NCI-H345 (cell line): Measurements from ENCODE around the gene ZIK1.

Experiments used
- DNase-seq: peaks from one replicate; lab custom pipeline; 2025; lab: John Stamatoyannopoulos, UW

Gene ZIK1

GRCh38 chr19:57583521-57584416 is at the start of gene ZIK1:
TSS of gene ZIK1 (plus strand) at chr19:57584145. CDS start at chr19:57584357, 212 bp downstream.
- peak; percentile 93 for DNase-seq

GRCh38 chr19:57537953-57538547 is 45.9 kb upstream of the ZIK1 start:
- no peak for DNase-seq

- no peak for DNase-seq
Observed at GRCh38 chr19:57546513-57546912, 37.4 kb upstream of the ZIK1 start.

GRCh38 chr19:57552432-57552831 is 31.5 kb upstream of the ZIK1 start:
- no peak for DNase-seq

- DNase-seq: no peak
Observed at GRCh38 chr19:57557659-57558058, 26.3 kb upstream of the ZIK1 start.

GRCh38 chr19:57558525-57558924 is 25.4 kb upstream of the ZIK1 start:
- no peak for DNase-seq

GRCh38 chr19:57559008-57559403 is 24.9 kb upstream of the ZIK1 start:
- DNase-seq: no peak

- peak; percentile 79 for DNase-seq
Observed at GRCh38 chr19:57559404-57560025, 24.4 kb upstream of the ZIK1 start, which contains the start of gene ZNF550. TSS of gene ZNF550 (minus strand) at chr19:57559863. CDS start at chr19:57559682, 181 bp downstream.

- DNase-seq: no peak
Observed at GRCh38 chr19:57560049-57560491, 23.9 kb upstream of the ZIK1 start.

- no peak for DNase-seq
Observed at GRCh38 chr19:57563547-57563946, 20.4 kb upstream of the ZIK1 start.

GRCh38 chr19:57566396-57567265 is 17.3 kb upstream of the ZIK1 start:
- no peak for DNase-seq

- no peak for DNase-seq
Observed at GRCh38 chr19:57570707-57571106, 13.2 kb upstream of the ZIK1 start.

GRCh38 chr19:57572415-57572947 is 11.5 kb upstream of the ZIK1 start:
- DNase-seq: no peak

- no peak for DNase-seq
Observed at GRCh38 chr19:57576661-57577060, 7.3 kb upstream of the ZIK1 start.

GRCh38 chr19:57578487-57579205 is 5.3 kb upstream of the ZIK1 start, which contains the start of gene ZNF416:
TSS of gene ZNF416 (minus strand) at chr19:57578911. CDS start at chr19:57578704, 207 bp downstream.
- DNase-seq: peak; percentile 97

GRCh38 chr19:57583104-57583520 is 833 bp upstream of the ZIK1 start:
- DNase-seq: no peak

- no peak for DNase-seq
Observed at GRCh38 chr19:57587529-57587928, 3.6 kb downstream of the ZIK1 start.

- no peak for DNase-seq
Observed at GRCh38 chr19:57599377-57599760, 15.4 kb downstream of the ZIK1 start.

- peak; percentile 90 for DNase-seq
Observed at GRCh38 chr19:57599761-57600383, 15.9 kb downstream of the ZIK1 start, which contains the start of gene ZNF530. TSS of gene ZNF530 (plus strand) at chr19:57599885. CDS start at chr19:57604346, 4,461 bp downstream.

- no peak for DNase-seq
Observed at GRCh38 chr19:57606931-57607330, 23.0 kb downstream of the ZIK1 start.
